Measurements from ENCODE around the gene KRTAP5-9.
"Not testable (repeated sequence)": the region's sequence is repeated elsewhere in the genome, so short reads cannot be mapped to it uniquely, and the experiment has no call there.

KRTAP5-9 gene

GRCh38 chr11:71588314-71588713 is 40.1 kb downstream of the KRTAP5-9 start:
- DNase-seq, result not testable (repeated sequence)

GRCh38 chr11:71588822-71589545 is 40.8 kb downstream of the KRTAP5-9 start:
- DNase-seq, result not testable (repeated sequence)

GRCh38 chr11:71589546-71589920 is 41.3 kb downstream of the KRTAP5-9 start:
- not testable (repeated sequence) for DNase-seq
